Lung microvascular endothelial cell (primary cell): ENCODE data around the gene SARNP. TPM values are rescaled to one million over a fixed set of nuclear protein-coding genes. Genes with fewer than 3 reads are reported as not detected.
"Not testable (repeated sequence)": the region's sequence is repeated elsewhere in the genome, so short reads cannot be mapped to it uniquely, and the experiment has no call there.

Source experiments
- DNase-seq, 2 donors: peaks; one replicate each; pipeline versions ENCODE4 v3.0.0 to v3.0.0-alpha.2; 2010; ENCODE audit warnings: low read depth in 2 of 2
- total RNA-seq: library from RNA; depleted of rRNA; stranded (reverse); fragments of >200 nt; gene quantifications from 2 replicates; pipeline ENCODE4 v1.2.1, GENCODE V29; 2014

SARNP gene
- total RNA-seq, 1 donor from 2014 or later: 74.0 TPM

GRCh38 chr12:55839345-55840140 lies 22.0 kb upstream of the SARNP start:
- no peak for DNase-seq

- no peak for DNase-seq
Observed at GRCh38 chr12:55838361-55838760, 20.8 kb upstream of the SARNP start.

GRCh38 chr12:55834400-55834799 lies 16.9 kb upstream of the SARNP start:
- not testable (repeated sequence) for DNase-seq

- DNase-seq: no peak
Observed at GRCh38 chr12:55833056-55833455, 15.5 kb upstream of the SARNP start.

GRCh38 chr12:55831447-55831815 lies 13.9 kb upstream of the SARNP start:
- DNase-seq: no peak

GRCh38 chr12:55830601-55831446 lies 13.3 kb upstream of the SARNP start:
- DNase-seq: peak; percentile 76 to 77

GRCh38 chr12:55829967-55830600 lies 12.6 kb upstream of the SARNP start:
- peak in 1 of 2 donors; percentile 51 for DNase-seq

GRCh38 chr12:55828357-55828756 lies 10.8 kb upstream of the SARNP start:
- DNase-seq: no peak

GRCh38 chr12:55827806-55828205 lies 10.3 kb upstream of the SARNP start:
- DNase-seq: no peak

- DNase-seq: no peak
Observed at GRCh38 chr12:55824726-55825125, 7.2 kb upstream of the SARNP start.

GRCh38 chr12:55823419-55823818 lies 5.9 kb upstream of the SARNP start:
- no peak for DNase-seq

- peak in 1 of 2 donors; percentile 21 for DNase-seq
Observed at GRCh38 chr12:55822228-55822627, 4.7 kb upstream of the SARNP start.

GRCh38 chr12:55820679-55821078 lies 3.2 kb upstream of the SARNP start:
- DNase-seq: peak; percentile 37 to 53

GRCh38 chr12:55818886-55819285 lies 1.4 kb upstream of the SARNP start:
- no peak for DNase-seq

- no peak for DNase-seq
Observed at GRCh38 chr12:55818140-55818728, 710 bp upstream of the SARNP start.

GRCh38 chr12:55816881-55817344 lies 611 bp downstream of the SARNP start:
- peak; percentile 7 to 62 for DNase-seq

GRCh38 chr12:55815473-55815872 lies 2.1 kb downstream of the SARNP start:
- DNase-seq: no peak

- DNase-seq: no peak
Observed at GRCh38 chr12:55814257-55814656, 3.3 kb downstream of the SARNP start.

GRCh38 chr12:55812088-55812487 lies 5.4 kb downstream of the SARNP start:
- no peak for DNase-seq

- no peak for DNase-seq
Observed at GRCh38 chr12:55809274-55809673, 8.2 kb downstream of the SARNP start.

GRCh38 chr12:55806982-55807381 lies 10.5 kb downstream of the SARNP start:
- DNase-seq: no peak

- DNase-seq: no peak
Observed at GRCh38 chr12:55797550-55797949, 20.0 kb downstream of the SARNP start.
